H9 (cell line): Measurements from ENCODE around the gene CNNM2. TPM values are rescaled to one million over a fixed set of nuclear protein-coding genes. Genes with fewer than 3 reads are reported as not detected.

Experiments
- DNase-seq: peaks from one replicate; pipeline ENCODE4 v3.0.0-alpha.2; 2017
- H2AFZ ChIP-seq: one replicate; pipeline ENCODE4 v1.6.1; 2013; ENCODE audit warnings: mild to moderate bottlenecking, low read length, control low read depth, moderate library complexity
- H2AK5ac ChIP-seq: 2 replicates; pipeline ENCODE4 v1.6.1; 2013; ENCODE audit warnings: low read length, control low read depth, mixed read lengths; ENCODE audit not compliant: insufficient read length
- H2BK120ac ChIP-seq: one replicate; pipeline ENCODE4 v1.6.1; 2013; ENCODE audit warnings: low read depth, mild to moderate bottlenecking, low read length, control low read depth, inconsistent platforms; ENCODE audit not compliant: poor library complexity, severe bottlenecking
- H2BK12ac ChIP-seq: 2 replicates; pipeline ENCODE4 v1.6.1; 2013; ENCODE audit warnings: low read length, control low read depth, mixed read lengths, low read depth; ENCODE audit not compliant: insufficient read length
- H2BK15ac ChIP-seq: 2 replicates; pipeline ENCODE4 v1.6.1; 2013; ENCODE audit warnings: low read depth, low read length, control low read depth
- H2BK20ac ChIP-seq: one replicate; pipeline ENCODE4 v1.6.1; 2013; ENCODE audit warnings: low read depth, mild to moderate bottlenecking, low read length, control low read depth, inconsistent platforms; ENCODE audit not compliant: poor library complexity, severe bottlenecking
- H2BK5ac ChIP-seq: 2 replicates; pipeline ENCODE4 v1.6.1; 2013; ENCODE audit warnings: low read length, control low read depth, mixed read lengths; ENCODE audit not compliant: insufficient read length
- H3K14ac ChIP-seq: 2 replicates; pipeline ENCODE4 v1.6.1; 2013; ENCODE audit warnings: low read length, control low read depth; ENCODE audit not compliant: insufficient read depth
- H3K18ac ChIP-seq: 2 replicates; pipeline ENCODE4 v1.6.1; 2013; ENCODE audit warnings: low read depth, mild to moderate bottlenecking, mixed read lengths, low read length, control low read depth; ENCODE audit not compliant: insufficient read length
- H3K23ac ChIP-seq: 2 replicates; pipeline ENCODE4 v1.6.1; 2013; ENCODE audit warnings: low read length, control low read depth, mixed read lengths, low read depth; ENCODE audit not compliant: insufficient read length
- H3K23me2 ChIP-seq: 2 replicates; pipeline ENCODE4 v1.6.1; 2013; ENCODE audit warnings: low read depth, mild to moderate bottlenecking, mixed read lengths, low read length, control low read depth; ENCODE audit not compliant: insufficient read length, poor library complexity, severe bottlenecking
- H3K27ac ChIP-seq: 2 replicates; pipeline ENCODE4 v1.5.1; 2013; ENCODE audit warnings: low read length, control low read depth, mixed read lengths, low read depth; ENCODE audit not compliant: insufficient read length
- H3K27me3 ChIP-seq: 2 replicates; pipeline ENCODE4 v1.6.1; 2013; ENCODE audit warnings: low read length, control low read depth, inconsistent platforms; ENCODE audit not compliant: insufficient read depth
- H3K4ac ChIP-seq: 2 replicates; pipeline ENCODE4 v1.6.1; 2013; ENCODE audit warnings: low read depth, mild to moderate bottlenecking, control low read depth, inconsistent platforms, low read length, moderate library complexity
- H3K4me1 ChIP-seq: 2 replicates; pipeline ENCODE4 v1.6.1; 2013; ENCODE audit warnings: low read length, control low read depth, inconsistent platforms; ENCODE audit not compliant: insufficient read depth
- H3K4me2 ChIP-seq: 2 replicates; pipeline ENCODE4 v1.6.1; 2013; ENCODE audit warnings: low read length, control low read depth, mixed read lengths; ENCODE audit not compliant: insufficient read length, insufficient read depth
- H3K56ac ChIP-seq: 2 replicates; pipeline ENCODE4 v1.6.1; 2013; ENCODE audit warnings: low read depth, mild to moderate bottlenecking, mixed read lengths, low read length, control low read depth; ENCODE audit not compliant: insufficient read length
- H3K79me1 ChIP-seq: 2 replicates; pipeline ENCODE4 v1.6.1; 2013; ENCODE audit warnings: low read depth, mild to moderate bottlenecking, moderate library complexity, low read length, control low read depth, inconsistent platforms; ENCODE audit not compliant: insufficient read depth, poor library complexity, severe bottlenecking
- H3K79me2 ChIP-seq: 2 replicates; pipeline ENCODE4 v1.6.1; 2013; ENCODE audit warnings: low read length, control low read depth, inconsistent platforms; ENCODE audit not compliant: insufficient read depth
- H3K9ac ChIP-seq: 2 replicates; pipeline ENCODE4 v1.6.1; 2013; ENCODE audit warnings: low read length, control low read depth, mixed read lengths; ENCODE audit not compliant: insufficient read length; ENCODE audit errors: extremely low read depth
- H3K9me3 ChIP-seq: one replicate; pipeline ENCODE4 v1.6.1; 2013; ENCODE audit warnings: low read depth, low read length, inconsistent platforms; ENCODE audit not compliant: control insufficient read depth
- H3T11ph ChIP-seq: one replicate; pipeline ENCODE4 v1.6.1; 2013; ENCODE audit warnings: mild to moderate bottlenecking, low read length, control low read depth, inconsistent platforms
- H4K20me1 ChIP-seq: one replicate; pipeline ENCODE4 v1.6.1; 2013; ENCODE audit not compliant: control insufficient read depth, insufficient read length, insufficient read depth
- H4K5ac ChIP-seq: 2 replicates; pipeline ENCODE4 v1.6.1; 2013; ENCODE audit warnings: low read depth, mild to moderate bottlenecking, mixed read lengths, low read length, control low read depth; ENCODE audit not compliant: insufficient read length
- H4K8ac ChIP-seq: replicated peaks from 2 replicates; pipeline ENCODE4 v1.6.1; 2013; ENCODE audit warnings: low read length, control low read depth, mixed read lengths, low read depth; ENCODE audit not compliant: insufficient read length
- H4K91ac ChIP-seq: 2 replicates; pipeline ENCODE4 v1.6.1; 2013; ENCODE audit warnings: low read depth, mild to moderate bottlenecking, moderate library complexity, mixed read lengths, low read length, control low read depth; ENCODE audit not compliant: insufficient read length
- H3K27ac Mint-ChIP-seq, 3 experiments: 2 replicates in 2 of 3; 3 replicates in 1 of 3; pipeline ENCODE4 v1.8.0; 2020 to 2021; ENCODE audit warnings: mixed read lengths in 3 of 3, mild to moderate bottlenecking in 1 of 3, moderate library complexity in 1 of 3
- H3K27me3 Mint-ChIP-seq: 2 replicates; pipeline ENCODE4 v1.8.0; 2021; ENCODE audit warnings: low read depth, mild to moderate bottlenecking, moderate library complexity, mixed read lengths
- H3K36me3 Mint-ChIP-seq, 3 experiments: 2 replicates in 2 of 3; 3 replicates in 1 of 3; pipeline ENCODE4 v1.8.0; 2020 to 2021; ENCODE audit warnings: low read depth in 3 of 3, mixed read lengths in 3 of 3; ENCODE audit not compliant: insufficient read depth in 1 of 3
- H3K4me1 Mint-ChIP-seq, 2 experiments: 2 replicates each; pipeline ENCODE4 v1.8.0; 2020; ENCODE audit warnings: mixed read lengths in 2 of 2
- H3K4me3 Mint-ChIP-seq, 2 experiments: 2 replicates in 1 of 2; 3 replicates in 1 of 2; pipeline ENCODE4 v1.8.0; 2020 to 2021; ENCODE audit warnings: mild to moderate bottlenecking in 2 of 2, mixed read lengths in 2 of 2, moderate library complexity in 1 of 2
- H3K9me3 Mint-ChIP-seq, 2 experiments: 2 replicates in 1 of 2; 3 replicates in 1 of 2; pipeline ENCODE4 v1.8.0; 2020; ENCODE audit warnings: mild to moderate bottlenecking in 2 of 2, mixed read lengths in 2 of 2, moderate library complexity in 1 of 2
- CTCF ChIP-seq: fragments of 200-600 bp; sonication (generic); conservative IDR thresholded peaks from 3 replicates; pipeline ENCODE4 v1.8.0; 2021; ENCODE audit warnings: antibody characterized with exemption, mild to moderate bottlenecking
- total RNA-seq: library from RNA; stranded (reverse); gene quantifications from 2 replicates; pipeline ENCODE4 v1.2.1, GENCODE V29; 2021

CNNM2 gene
- total RNA-seq, 1 experiment from 2014 or later, result 17.5 TPM

- H3K23ac ChIP-seq, result no peak overlapping the region
- no peaks in the 10 kb centered on the region for H3K79me1 ChIP-seq
- no peak overlapping the region for H3K4ac ChIP-seq
- no peak for DNase-seq
- no peaks in the 10 kb centered on the region for H3K27me3 ChIP-seq
- no peaks in the 10 kb centered on the region for H3K27me3 Mint-ChIP-seq
- H4K20me1 ChIP-seq, result no peaks in the 10 kb centered on the region
- H3K14ac ChIP-seq, result no peak overlapping the region
- no peak overlapping the region for H2BK12ac ChIP-seq
- H2BK120ac ChIP-seq, result no peak overlapping the region
- H3K27ac ChIP-seq, result no peak overlapping the region
- H2BK20ac ChIP-seq, result no peak overlapping the region
- H2BK15ac ChIP-seq, result no peak overlapping the region
- H3K9me3 ChIP-seq, result no peaks in the 10 kb centered on the region
- H3K79me2 ChIP-seq, result no peaks in the 10 kb centered on the region
- 0 out of 4 replicates have a peak, but pooled peaks cover 0 to 2% of the 10 kb centered on the region in 2 experiments for H3K4me1 Mint-ChIP-seq
- no peak overlapping the region for H4K91ac ChIP-seq
- H3K56ac ChIP-seq, result no peak overlapping the region
- no peak overlapping the region for H2AFZ ChIP-seq
- H4K8ac ChIP-seq, result no peak overlapping the region
- H3K4me3 Mint-ChIP-seq, result no peak overlapping the region
- H3K18ac ChIP-seq, result no peak overlapping the region
- peaks cover 20 to 82% (median 44%) of the 10 kb centered on the region in 3 experiments; a peak in 6 of 7 replicates for H3K36me3 Mint-ChIP-seq
- H3K9me3 Mint-ChIP-seq, result no peaks in the 10 kb centered on the region
- no peak overlapping the region for H4K5ac ChIP-seq
- H3K27ac Mint-ChIP-seq, result no peak overlapping the region
- H3K4me2 ChIP-seq, result no peak overlapping the region
- H2AK5ac ChIP-seq, result no peak overlapping the region
- no peaks in the 10 kb centered on the region for H3K4me1 ChIP-seq
- H2BK5ac ChIP-seq, result no peak overlapping the region
- no peak overlapping the region for H3T11ph ChIP-seq
- no peak overlapping the region for H3K9ac ChIP-seq
- no peaks in the 10 kb centered on the region for H3K23me2 ChIP-seq
- no peak for TF ChIP-seq CTCF
These were observed 176.9 kb downstream of the CNNM2 start for GRCh38 chr10:103095005-103095404.
